ENCODE data around the gene TMTC2.

TMTC2 gene

GRCh38 chr12:82886671-82887340 is 200.1 kb downstream of the TMTC2 start:
- DNase-seq: no peak

GRCh38 chr12:82893896-82894295 is 207.2 kb downstream of the TMTC2 start:
- no peak for DNase-seq

- no peak for DNase-seq
These were observed 209.6 kb downstream of the TMTC2 start for GRCh38 chr12:82896277-82896676.

- DNase-seq: no peak
These were observed 210.3 kb downstream of the TMTC2 start for GRCh38 chr12:82896979-82897378.

- DNase-seq: no peak
These were observed 211.7 kb downstream of the TMTC2 start for GRCh38 chr12:82898441-82898840.

- no peak for DNase-seq
These were observed 217.6 kb downstream of the TMTC2 start for GRCh38 chr12:82904219-82904790.

- DNase-seq: no peak
These were observed 223.7 kb downstream of the TMTC2 start for GRCh38 chr12:82910246-82910893.

GRCh38 chr12:82912406-82912805 is 225.7 kb downstream of the TMTC2 start:
- DNase-seq: no peak

GRCh38 chr12:82919388-82920054 is 232.8 kb downstream of the TMTC2 start:
- DNase-seq: no peak

- DNase-seq: no peak
These were observed 237.2 kb downstream of the TMTC2 start for GRCh38 chr12:82923935-82924334.

- DNase-seq: no peak
These were observed 239.9 kb downstream of the TMTC2 start for GRCh38 chr12:82926630-82927029.

- DNase-seq: no peak
These were observed 243.6 kb downstream of the TMTC2 start for GRCh38 chr12:82930301-82930700.

GRCh38 chr12:82931349-82932116 is 244.8 kb downstream of the TMTC2 start:
- no peak for DNase-seq

- DNase-seq: no peak
These were observed 250.4 kb downstream of the TMTC2 start for GRCh38 chr12:82937151-82937550.

GRCh38 chr12:82942521-82942920 is 255.8 kb downstream of the TMTC2 start:
- no peak for DNase-seq

GRCh38 chr12:82942991-82943401 is 256.3 kb downstream of the TMTC2 start:
- no peak for DNase-seq

GRCh38 chr12:82948491-82948890 is 261.8 kb downstream of the TMTC2 start:
- DNase-seq: no peak

- no peak for DNase-seq
These were observed 263.6 kb downstream of the TMTC2 start for GRCh38 chr12:82950356-82950755.

- DNase-seq: no peak
These were observed 266.2 kb downstream of the TMTC2 start for GRCh38 chr12:82952946-82953345.

GRCh38 chr12:82953397-82953796 is 266.7 kb downstream of the TMTC2 start:
- DNase-seq: no peak

- no peak for DNase-seq
These were observed 267.4 kb downstream of the TMTC2 start for GRCh38 chr12:82954064-82954463.

- no peak for DNase-seq
These were observed 267.9 kb downstream of the TMTC2 start for GRCh38 chr12:82954572-82954971.

GRCh38 chr12:82955043-82955442 is 268.3 kb downstream of the TMTC2 start:
- no peak for DNase-seq

All from NCI-H2107 (cell line).